ENCODE results near the gene DIS3L2.

- TF ChIP-seq EZH2 (IDR thresholded peaks at IDR 0.05) (no peak), POLR2AphosphoS5 (IDR thresholded peaks at IDR 0.05; ENCODE audit: borderline replicate concordance, low read depth, low read length) (no peak), FOXP2 (optimal IDR thresholded peaks at IDR 0.05; ENCODE audit: control extremely low read depth, extremely low read length, insufficient read depth) (no peak)
Measured at GRCh38 chr2:232129483-232129882, 168.0 kb downstream of the DIS3L2 start.
